CD4-positive, alpha-beta T cell (primary cell): Measurements from ENCODE around the gene KLRF2. TPM values are rescaled to one million over a fixed set of nuclear protein-coding genes. Genes with fewer than 3 reads are reported as not detected.

Experiments used
- ATAC-seq: fragments of 200-7000 bp; cut with Tn5 transposase; one replicate; pipeline ENCODE4 v1.10.0; 2022; ENCODE audit warnings: mild to moderate bottlenecking; ENCODE audit not compliant: poor library complexity
- CTCF ChIA-PET: fragments of 350-600 bp; sonication (Branson Sonifier 250); formaldehyde crosslinking; loops from one replicate; lab custom pipeline; 2021; ENCODE audit warnings: antibody characterized with exemption, inconsistent platforms; lab: Charles Lee
- POLR2A ChIA-PET: fragments of 350-600 bp; sonication (Branson Sonifier 250); formaldehyde crosslinking; loops from one replicate; lab custom pipeline; 2021; ENCODE audit warnings: antibody characterized with exemption, inconsistent platforms; lab: Charles Lee
- DNase-seq, 14 experiments: peaks; one replicate each; pipeline ENCODE4 v3.0.0-alpha.2; 2013 to 2020; ENCODE audit warnings: mixed read lengths in 2 of 14
- H3K27ac ChIP-seq, 2 donors: one replicate each; pipeline versions ENCODE4 v1.5.1 to v1.7.0; 2013; ENCODE audit warnings: low read length in 2 of 2, low read depth in 1 of 2, mild to moderate bottlenecking in 1 of 2
- H3K27me3 ChIP-seq, 2 experiments: 1 replicate in 1 of 2; 2 replicates in 1 of 2; pipeline versions ENCODE4 v1.6.1 to v1.7.0; 2013; ENCODE audit warnings: low read length in 2 of 2, control low read depth in 1 of 2, mild to moderate bottlenecking in 1 of 2, moderate library complexity in 1 of 2; ENCODE audit not compliant: insufficient read depth in 2 of 2, control insufficient read depth in 1 of 2
- H3K36me3 ChIP-seq: one replicate; pipeline ENCODE4 v1.6.1; 2013; ENCODE audit warnings: low read length, control low read depth; ENCODE audit not compliant: insufficient read depth
- H3K4me1 ChIP-seq: one replicate; pipeline ENCODE4 v1.6.1; 2013; ENCODE audit warnings: low read length, control low read depth; ENCODE audit not compliant: insufficient read depth
- H3K4me3 ChIP-seq: one replicate; pipeline ENCODE4 v1.5.1; 2013; ENCODE audit warnings: mild to moderate bottlenecking, low read length, moderate library complexity
- H3K9me3 ChIP-seq, 2 experiments: 1 replicate in 1 of 2; 2 replicates in 1 of 2; pipeline versions ENCODE4 v1.6.1 to v1.7.0; 2013; ENCODE audit warnings: low read length in 2 of 2, mild to moderate bottlenecking in 2 of 2, control low read depth in 1 of 2, moderate library complexity in 1 of 2; ENCODE audit not compliant: control insufficient read depth in 1 of 2, insufficient read depth in 1 of 2
- H3K27ac Mint-ChIP-seq: one replicate; pipeline ENCODE4 v1.8.0; 2020; ENCODE audit warnings: mixed read lengths
- H3K27me3 Mint-ChIP-seq: one replicate; pipeline ENCODE4 v1.8.0; 2021; ENCODE audit warnings: mixed read lengths
- H3K36me3 Mint-ChIP-seq: one replicate; pipeline ENCODE4 v1.8.0; 2021; ENCODE audit warnings: low read depth, mixed read lengths
- H3K4me1 Mint-ChIP-seq: one replicate; pipeline ENCODE4 v1.8.0; 2021; ENCODE audit warnings: low read depth, mixed read lengths
- H3K4me3 Mint-ChIP-seq: one replicate; pipeline ENCODE4 v1.8.0; 2020; ENCODE audit warnings: mild to moderate bottlenecking, mixed read lengths
- H3K9me3 Mint-ChIP-seq: one replicate; pipeline ENCODE4 v1.8.0; 2020; ENCODE audit warnings: mixed read lengths
- intact Hi-C, 2 experiments: fragments of 100-400 bp; cut with DNase I in 1 of 2; cut with micrococcal nuclease in 1 of 2; formaldehyde crosslinking; loops; one replicate each; pipeline versions ENCODE4 v1.15.1 to v1.9.0; 2023 to 2025; cut with DNase I, micrococcal nuclease
- total RNA-seq, 174 experiments: library from RNA in 2 of 174; stranded (reverse) in 2 of 174; gene quantifications; one replicate each; pipeline ENCODE4 v1.2.3 and lab custom pipeline; 2021 to 2026
- TF ChIP-seq, protein P1 (sequence below): fragments of 200-600 bp; IDR thresholded peaks from one replicate; pipeline ENCODE4 v1.8.0; 2022; ENCODE audit warnings: antibody characterized with exemption, mild to moderate bottlenecking

The KLRF2 gene
- total RNA-seq, 2 experiments from 2014 or later: not detected

DNA sequence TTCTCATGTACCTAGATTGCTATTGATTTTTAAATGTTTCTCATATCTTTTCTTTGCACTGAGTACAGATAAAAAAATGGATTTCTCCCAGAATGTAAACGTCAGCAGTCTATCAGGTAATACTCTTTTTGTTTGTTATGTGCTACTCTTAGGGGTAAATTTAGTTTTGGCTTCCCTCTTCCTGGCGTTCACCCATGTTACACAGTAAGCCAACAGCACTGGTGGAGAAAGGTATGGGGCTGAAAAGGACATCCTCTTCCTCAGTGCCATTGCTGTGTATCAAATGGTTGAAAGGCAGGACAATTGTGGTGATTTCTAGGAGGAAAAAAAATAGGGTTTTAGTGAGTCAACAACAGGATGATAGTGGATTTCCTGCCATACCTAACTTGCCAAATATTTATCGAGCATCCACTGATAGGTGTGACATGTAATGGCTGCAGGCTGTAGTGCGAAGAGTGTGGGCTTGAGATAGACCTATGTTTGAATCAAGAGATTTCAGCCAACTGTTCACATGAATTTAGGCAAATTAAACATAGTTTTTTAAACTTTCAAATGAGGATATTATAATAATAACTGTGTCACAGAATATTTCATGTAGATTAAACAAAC, 7.5 kb downstream of the KLRF2 start:
- Mint-ChIP-seq H3K27ac (no peak overlapping the region), H3K4me3 (no peak overlapping the region), H3K4me1 (peaks cover 10% of the 10 kb centered on the region), H3K36me3 (no peaks in the 10 kb centered on the region), H3K27me3 (no peaks in the 10 kb centered on the region), H3K9me3 (no peaks in the 10 kb centered on the region)
- TF ChIP-seq, protein P1, sequence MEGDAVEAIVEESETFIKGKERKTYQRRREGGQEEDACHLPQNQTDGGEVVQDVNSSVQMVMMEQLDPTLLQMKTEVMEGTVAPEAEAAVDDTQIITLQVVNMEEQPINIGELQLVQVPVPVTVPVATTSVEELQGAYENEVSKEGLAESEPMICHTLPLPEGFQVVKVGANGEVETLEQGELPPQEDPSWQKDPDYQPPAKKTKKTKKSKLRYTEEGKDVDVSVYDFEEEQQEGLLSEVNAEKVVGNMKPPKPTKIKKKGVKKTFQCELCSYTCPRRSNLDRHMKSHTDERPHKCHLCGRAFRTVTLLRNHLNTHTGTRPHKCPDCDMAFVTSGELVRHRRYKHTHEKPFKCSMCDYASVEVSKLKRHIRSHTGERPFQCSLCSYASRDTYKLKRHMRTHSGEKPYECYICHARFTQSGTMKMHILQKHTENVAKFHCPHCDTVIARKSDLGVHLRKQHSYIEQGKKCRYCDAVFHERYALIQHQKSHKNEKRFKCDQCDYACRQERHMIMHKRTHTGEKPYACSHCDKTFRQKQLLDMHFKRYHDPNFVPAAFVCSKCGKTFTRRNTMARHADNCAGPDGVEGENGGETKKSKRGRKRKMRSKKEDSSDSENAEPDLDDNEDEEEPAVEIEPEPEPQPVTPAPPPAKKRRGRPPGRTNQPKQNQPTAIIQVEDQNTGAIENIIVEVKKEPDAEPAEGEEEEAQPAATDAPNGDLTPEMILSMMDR: no peak
- Histone ChIP-seq H3K4me1 (peaks cover 5% of the 10 kb centered on the region), H3K36me3 (no peaks in the 10 kb centered on the region), H3K9me3 (no peaks in the 10 kb centered on the region), H3K4me3 (no peak overlapping the region), H3K27me3 (no peaks in the 10 kb centered on the region), H3K27ac (no peak overlapping the region)
- ATAC-seq: no peak
- POLR2A ChIA-PET: no interaction called here
- DNase-seq: peak in 1 of 14 experiments; percentile 46
- intact Hi-C loops: no loop called here
- CTCF ChIA-PET: no interaction called here

DNA sequence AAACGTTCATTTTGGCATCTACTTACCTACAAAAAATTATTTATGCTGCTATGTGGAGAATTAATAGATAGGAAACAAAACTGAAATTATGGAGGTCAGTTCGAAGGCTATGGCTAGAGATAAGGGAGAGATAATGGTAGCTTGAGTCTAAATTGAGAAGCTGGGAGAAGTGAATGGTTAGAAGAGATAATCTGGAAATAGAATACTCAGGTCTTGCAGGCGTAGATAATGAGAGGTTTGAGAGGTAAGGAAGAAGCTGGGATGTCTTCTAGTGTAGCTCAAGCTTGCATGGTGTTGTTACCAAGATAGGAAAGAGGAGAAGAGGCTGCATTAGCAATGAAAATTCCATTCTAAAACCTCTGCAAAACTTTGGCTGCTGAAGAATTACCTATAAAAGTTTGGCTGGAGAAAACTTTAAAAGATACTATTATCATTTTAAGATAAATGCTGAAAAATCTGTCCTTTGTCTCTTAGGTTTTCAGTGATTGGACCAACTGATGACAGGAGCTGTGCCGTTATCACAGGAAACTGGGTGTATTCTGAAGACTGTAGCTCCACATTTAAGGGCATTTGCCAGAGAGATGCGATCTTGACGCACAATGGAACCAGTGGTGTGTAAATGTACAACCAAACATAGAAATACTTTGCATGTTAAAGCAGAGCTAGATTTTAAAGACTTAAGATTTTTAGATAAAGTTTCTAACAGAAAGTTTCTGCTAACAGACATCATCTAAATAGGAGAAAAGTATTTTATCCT, 14.1 kb downstream of the KLRF2 start:
- Mint-ChIP-seq H3K4me1 (no peaks in the 10 kb centered on the region), H3K9me3 (no peaks in the 10 kb centered on the region), H3K4me3 (no peak overlapping the region), H3K27me3 (no peaks in the 10 kb centered on the region), H3K36me3 (no peaks in the 10 kb centered on the region), H3K27ac (no peak overlapping the region)
- no peaks in the 10 kb centered on the region for H3K9me3 ChIP-seq
- no peaks in the 10 kb centered on the region for H3K27me3 ChIP-seq
- H3K27ac ChIP-seq: no peak overlapping the region
- POLR2A ChIA-PET: interaction anchor here (1.6 kb wide), 1 partner anchor 11 kb away, joined by 6 read pairs; no protein-coding TSS in a partner anchor
- no peak overlapping the region for H3K4me3 ChIP-seq
- DNase-seq: no peak
- no peak for ATAC-seq
- intact Hi-C loops: no loop called here
- CTCF ChIA-PET: interaction anchor here (1.4 to 1.8 kb wide), 2 partner anchors 18 to 74 kb away, joined by 3 to 4 read pairs; no protein-coding TSS in a partner anchor
- TF ChIP-seq, protein P1: no peak
- no peaks in the 10 kb centered on the region for H3K4me1 ChIP-seq
- H3K36me3 ChIP-seq: no peaks in the 10 kb centered on the region

DNA sequence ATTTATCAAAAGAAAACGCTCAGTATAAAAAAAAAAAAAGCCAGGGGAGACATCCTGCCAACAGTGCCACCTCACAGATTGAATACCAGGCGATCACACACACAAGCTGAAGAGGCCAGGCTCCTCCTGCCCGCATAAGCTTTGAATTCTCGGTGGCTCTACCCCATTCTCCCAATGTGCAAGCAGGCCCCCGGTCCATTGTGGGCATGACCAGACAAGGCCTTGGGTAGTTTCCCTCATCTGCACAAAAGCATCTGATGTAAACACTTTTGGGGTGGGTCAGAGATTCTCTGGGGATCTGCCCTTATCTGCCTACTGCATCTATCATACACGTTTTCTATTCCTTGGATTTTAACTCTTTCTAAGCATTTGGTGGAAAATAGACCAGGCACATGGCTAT, 16.2 kb downstream of the KLRF2 start:
- intact Hi-C loops: no loop called here
- CTCF ChIA-PET: no interaction called here
- H3K36me3 Mint-ChIP-seq: peaks cover 5% of the 10 kb centered on the region
- no peaks in the 10 kb centered on the region for H3K27me3 Mint-ChIP-seq
- Histone ChIP-seq H3K4me3 (no peak overlapping the region), H3K27ac (no peak overlapping the region), H3K9me3 (peaks cover 5 to 8% of the 10 kb centered on the region in 2 experiments), H3K36me3 (no peaks in the 10 kb centered on the region), H3K27me3 (no peaks in the 10 kb centered on the region), H3K4me1 (no peaks in the 10 kb centered on the region)
- peaks cover 2% of the 10 kb centered on the region for H3K9me3 Mint-ChIP-seq
- DNase-seq: no peak
- ATAC-seq: no peak
- no peak overlapping the region for H3K4me3 Mint-ChIP-seq
- no peak overlapping the region for H3K27ac Mint-ChIP-seq
- POLR2A ChIA-PET: no interaction called here
- H3K4me1 Mint-ChIP-seq: no peaks in the 10 kb centered on the region
- TF ChIP-seq, protein P1: no peak
